GM12874 (cell line): ENCODE results near the gene TRIML1.

Experiments used
- CTCF ChIP-seq: IDR thresholded peaks from 2 replicates; pipeline ENCODE4 v1.5.1; 2011; ENCODE audit warnings: low read depth, mild to moderate bottlenecking, control low read depth, low read length, moderate library complexity; ENCODE audit not compliant: insufficient read depth

TRIML1 gene

GRCh38 chr4:188139141-188139540, at the start of gene TRIML1:
TRIML1 (plus strand) TSS chr4:188139441; CDS start chr4:188139559, 118 bp downstream.
- no peak for TF ChIP-seq CTCF

- TF ChIP-seq CTCF = no peak
Measured at GRCh38 chr4:188092824-188093223, 46.4 kb upstream of the TRIML1 start.

- TF ChIP-seq CTCF = no peak
Measured at GRCh38 chr4:188106454-188106853, 32.8 kb upstream of the TRIML1 start.

GRCh38 chr4:188107931-188108843, 31.1 kb upstream of the TRIML1 start:
- TF ChIP-seq CTCF = no peak

- no peak for TF ChIP-seq CTCF
Measured at GRCh38 chr4:188109157-188109755, 30.0 kb upstream of the TRIML1 start, which contains the start of gene TRIML2. TRIML2 (minus strand) TSS chr4:188109603; CDS start chr4:188105368, 4,235 bp downstream.

- no peak for TF ChIP-seq CTCF
Measured at GRCh38 chr4:188110036-188110435, 29.2 kb upstream of the TRIML1 start.

- no peak for TF ChIP-seq CTCF
Measured at GRCh38 chr4:188110741-188111471, 28.3 kb upstream of the TRIML1 start.
